Measurements from ENCODE around the gene ATP7B. TPM values are rescaled to one million over a fixed set of nuclear protein-coding genes. Genes with fewer than 3 reads are reported as not detected.

ATP7B gene
- total RNA-seq, 1 donor from 2014 or later, result 11.2 TPM

GRCh38 chr13:52004511-52005170, 6.6 kb downstream of the ATP7B start:
- TF ChIP-seq, protein P1, sequence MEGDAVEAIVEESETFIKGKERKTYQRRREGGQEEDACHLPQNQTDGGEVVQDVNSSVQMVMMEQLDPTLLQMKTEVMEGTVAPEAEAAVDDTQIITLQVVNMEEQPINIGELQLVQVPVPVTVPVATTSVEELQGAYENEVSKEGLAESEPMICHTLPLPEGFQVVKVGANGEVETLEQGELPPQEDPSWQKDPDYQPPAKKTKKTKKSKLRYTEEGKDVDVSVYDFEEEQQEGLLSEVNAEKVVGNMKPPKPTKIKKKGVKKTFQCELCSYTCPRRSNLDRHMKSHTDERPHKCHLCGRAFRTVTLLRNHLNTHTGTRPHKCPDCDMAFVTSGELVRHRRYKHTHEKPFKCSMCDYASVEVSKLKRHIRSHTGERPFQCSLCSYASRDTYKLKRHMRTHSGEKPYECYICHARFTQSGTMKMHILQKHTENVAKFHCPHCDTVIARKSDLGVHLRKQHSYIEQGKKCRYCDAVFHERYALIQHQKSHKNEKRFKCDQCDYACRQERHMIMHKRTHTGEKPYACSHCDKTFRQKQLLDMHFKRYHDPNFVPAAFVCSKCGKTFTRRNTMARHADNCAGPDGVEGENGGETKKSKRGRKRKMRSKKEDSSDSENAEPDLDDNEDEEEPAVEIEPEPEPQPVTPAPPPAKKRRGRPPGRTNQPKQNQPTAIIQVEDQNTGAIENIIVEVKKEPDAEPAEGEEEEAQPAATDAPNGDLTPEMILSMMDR (IDR thresholded peaks at IDR 0.05; ENCODE audit: insufficient read depth, low read length, poor library complexity, severe bottlenecking), result no peak
- no peak for DNase-seq (ENCODE audit: low read depth)
- Histone ChIP-seq H3K27me3 (ENCODE audit: control insufficient read depth, insufficient read depth, low read length) (no peaks in the 10 kb centered on the region), H3K4me3 (ENCODE audit: low read depth, low read length) (no peak overlapping the region), H3K36me3 (ENCODE audit: control insufficient read depth, insufficient read depth, low read length) (no peaks in the 10 kb centered on the region)

GRCh38 chr13:52003541-52003940, 7.7 kb downstream of the ATP7B start:
- TF ChIP-seq, protein P1 (IDR thresholded peaks at IDR 0.05; ENCODE audit: insufficient read depth, low read length, poor library complexity, severe bottlenecking), result no peak
- H3K36me3 ChIP-seq (ENCODE audit: control insufficient read depth, insufficient read depth, low read length), result no peaks in the 10 kb centered on the region
- H3K27me3 ChIP-seq (ENCODE audit: control insufficient read depth, insufficient read depth, low read length), result no peaks in the 10 kb centered on the region
- DNase-seq (ENCODE audit: low read depth), result no peak
- no peak overlapping the region for H3K4me3 ChIP-seq (ENCODE audit: low read depth, low read length)

GRCh38 chr13:52002361-52002760, 8.9 kb downstream of the ATP7B start:
- H3K4me3 ChIP-seq (ENCODE audit: low read depth, low read length), result no peak overlapping the region
- TF ChIP-seq, protein P1 (IDR thresholded peaks at IDR 0.05; ENCODE audit: insufficient read depth, low read length, poor library complexity, severe bottlenecking), result no peak

GRCh38 chr13:52001120-52001731, 10.0 kb downstream of the ATP7B start:
- peaks cover 3% of the 10 kb centered on the region for H3K27me3 ChIP-seq (ENCODE audit: control insufficient read depth, insufficient read depth, low read length)
- peak; percentile 29 for DNase-seq (ENCODE audit: low read depth)
- no peak overlapping the region for H3K4me3 ChIP-seq (ENCODE audit: low read depth, low read length)
- TF ChIP-seq, protein P1 (IDR thresholded peaks at IDR 0.05; ENCODE audit: insufficient read depth, low read length, poor library complexity, severe bottlenecking), result peak; percentile 63
- H3K36me3 ChIP-seq (ENCODE audit: control insufficient read depth, insufficient read depth, low read length), result no peaks in the 10 kb centered on the region

More at GRCh38 chr13:52002361-52002760, 8.9 kb downstream of the ATP7B start:
- no peaks in the 10 kb centered on the region for H3K27me3 ChIP-seq (ENCODE audit: control insufficient read depth, insufficient read depth, low read length)
- H3K36me3 ChIP-seq (ENCODE audit: control insufficient read depth, insufficient read depth, low read length), result no peaks in the 10 kb centered on the region
- DNase-seq (ENCODE audit: low read depth), result no peak

DNA sequence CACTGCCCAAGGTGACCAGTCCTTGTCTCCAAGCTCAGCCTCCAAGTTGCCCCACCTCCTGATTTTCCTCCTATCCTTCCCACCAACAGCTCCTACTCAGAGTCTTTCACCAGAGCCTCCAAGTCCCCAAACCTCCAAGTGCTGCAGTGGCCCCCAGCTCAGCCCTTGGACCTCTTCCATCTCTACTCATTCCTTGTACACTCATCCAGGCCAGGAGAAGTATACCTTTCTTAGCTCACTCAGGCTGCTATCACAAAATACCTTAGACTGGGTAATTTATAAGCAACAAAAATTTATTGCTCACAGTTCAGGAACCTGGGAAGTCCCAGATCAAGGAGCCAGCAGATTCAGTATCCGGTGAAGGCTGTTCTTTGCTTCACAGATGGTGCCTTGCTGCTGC, 11.3 kb downstream of the ATP7B start:
- no peak for DNase-seq (ENCODE audit: low read depth)
- no peaks in the 10 kb centered on the region for H3K36me3 ChIP-seq (ENCODE audit: control insufficient read depth, insufficient read depth, low read length)
- TF ChIP-seq, protein P1 (IDR thresholded peaks at IDR 0.05; ENCODE audit: insufficient read depth, low read length, poor library complexity, severe bottlenecking), result no peak
- H3K4me3 ChIP-seq (ENCODE audit: low read depth, low read length), result no peak overlapping the region
- peaks cover 3% of the 10 kb centered on the region for H3K27me3 ChIP-seq (ENCODE audit: control insufficient read depth, insufficient read depth, low read length)

Measured in kidney epithelial cell (primary cell).